IMR-90 (cell line): ENCODE results near the gene GSK3B.

ENCODE experiments used
- BHLHE40 ChIP-seq: fragments of 150-350 bp; IDR thresholded peaks from 2 replicates; pipeline ENCODE4 v1.6.1; 2016; ENCODE audit warnings: mild to moderate bottlenecking, low read depth, low read length
- CEBPB ChIP-seq: IDR thresholded peaks from 2 replicates; pipeline ENCODE4 v1.6.1; 2012; ENCODE audit warnings: low read depth, low read length, improper control_type of control experiment
- CTCF ChIP-seq: conservative IDR thresholded peaks from 2 replicates; pipeline ENCODE4 v1.5.1; 2012; ENCODE audit warnings: mild to moderate bottlenecking, low read depth, low read length, improper control_type of control experiment
- FOS ChIP-seq: fragments of 150-350 bp; IDR thresholded peaks from 2 replicates; pipeline ENCODE4 v1.6.1; 2016; ENCODE audit warnings: low read depth, low read length
- MXI1 ChIP-seq: IDR thresholded peaks from 2 replicates; pipeline ENCODE4 v1.6.1; 2012; ENCODE audit warnings: low read depth, mild to moderate bottlenecking, low read length, moderate library complexity, borderline replicate concordance
- POLR2A ChIP-seq: IDR thresholded peaks from 2 replicates; pipeline ENCODE4 v1.6.1; 2012; ENCODE audit warnings: mild to moderate bottlenecking, low read depth, low read length
- SMC3 ChIP-seq: fragments of 150-350 bp; IDR thresholded peaks from 2 replicates; pipeline ENCODE4 v1.6.1; 2016; ENCODE audit warnings: low read depth, mild to moderate bottlenecking, antibody characterized with exemption, low read length, moderate library complexity

- TF ChIP-seq MXI1: no peak
- TF ChIP-seq CTCF: no peak
- no peak for TF ChIP-seq FOS
- TF ChIP-seq SMC3: no peak
- no peak for TF ChIP-seq BHLHE40
- TF ChIP-seq POLR2A: no peak
- no peak for TF ChIP-seq CEBPB
Measured at GRCh38 chr3:119859728-119860127, 234.5 kb downstream of the GSK3B start.
